Smooth muscle cell (in vitro differentiated cells): ENCODE results near the gene NFATC1. TPM values are rescaled to one million over a fixed set of nuclear protein-coding genes. Genes with fewer than 3 reads are reported as not detected.

Experiments
- DNase-seq: peaks from one replicate; lab custom pipeline; 2025; ENCODE audit not compliant: unreplicated experiment; lab: John Stamatoyannopoulos, UW
- H2AFZ ChIP-seq: fragments of 200-600 bp; sonication (generic); 2 replicates; pipeline ENCODE4 v1.6.0; 2016; ENCODE audit warnings: antibody characterized with exemption, low read depth, mild to moderate bottlenecking
- H3F3A ChIP-seq: fragments of 200-600 bp; sonication (generic); 2 replicates; pipeline ENCODE4 v1.6.0; 2017; ENCODE audit warnings: antibody characterized with exemption, low read depth
- H3K27ac ChIP-seq: fragments of 200-600 bp; sonication (generic); 2 replicates; pipeline ENCODE4 v1.5.1; 2016; ENCODE audit warnings: low read depth, mild to moderate bottlenecking
- H3K27me3 ChIP-seq: fragments of 200-600 bp; sonication (generic); 2 replicates; pipeline ENCODE4 v1.6.1; 2016; ENCODE audit warnings: low read depth, mild to moderate bottlenecking
- H3K36me3 ChIP-seq: fragments of 200-600 bp; sonication (generic); 2 replicates; pipeline ENCODE4 v1.5.1; 2016; ENCODE audit warnings: low read depth
- H3K4me1 ChIP-seq: fragments of 200-600 bp; sonication (generic); 2 replicates; pipeline ENCODE4 v1.5.1; 2016; ENCODE audit warnings: low read depth
- H3K4me2 ChIP-seq: fragments of 200-600 bp; sonication (generic); 2 replicates; pipeline ENCODE4 v1.6.0; 2016; ENCODE audit warnings: mild to moderate bottlenecking
- H3K4me3 ChIP-seq: fragments of 200-600 bp; sonication (generic); 2 replicates; pipeline ENCODE4 v1.5.1; 2016; ENCODE audit warnings: mild to moderate bottlenecking
- H3K79me2 ChIP-seq: fragments of 200-600 bp; sonication (generic); 2 replicates; pipeline ENCODE4 v1.6.0; 2016; ENCODE audit warnings: low read depth, mild to moderate bottlenecking
- H3K9ac ChIP-seq: fragments of 200-600 bp; sonication (generic); 2 replicates; pipeline ENCODE4 v1.6.0; 2016; ENCODE audit warnings: low read depth
- H3K9me3 ChIP-seq: fragments of 200-600 bp; sonication (generic); replicated peaks from 2 replicates; pipeline ENCODE4 v1.5.1; 2016; ENCODE audit warnings: low read depth
- H4K20me1 ChIP-seq: fragments of 200-600 bp; sonication (generic); 2 replicates; pipeline ENCODE4 v1.6.0; 2016; ENCODE audit warnings: low read depth
- WGBS: methylation state at CpG from one replicate; pipeline ENCODE4 v1.1.7; 2016; ENCODE audit warnings: low lambda C conversion rate; 5-methylcytosine and 5-hydroxymethylcytosine counted together
- polyA plus RNA-seq: library from polyadenylated mRNA; unstranded; fragments of >200 nt; fragmentation: Nextera tagmentation; extraction: Ambion mirVana; gene quantifications from 2 replicates; pipeline ENCODE4 v1.2.1, GENCODE V29; 2016
- total RNA-seq: library from RNA; depleted of rRNA; stranded (reverse); fragments of >200 nt; gene quantifications from 2 replicates; pipeline ENCODE4 v1.2.3, GENCODE V29; 2014
- TF ChIP-seq, protein P1 (sequence below): fragments of 200-600 bp; sonication (generic); IDR thresholded peaks from 2 replicates; pipeline ENCODE4 v1.5.1; 2017; ENCODE audit warnings: borderline replicate concordance, mild to moderate bottlenecking, antibody characterized with exemption; ENCODE audit not compliant: insufficient read depth, poor library complexity, severe bottlenecking

NFATC1 gene
- total and polyA plus RNA-seq, 2 experiments from 2014 or later = 13.1 to 19.2 TPM

DNA sequence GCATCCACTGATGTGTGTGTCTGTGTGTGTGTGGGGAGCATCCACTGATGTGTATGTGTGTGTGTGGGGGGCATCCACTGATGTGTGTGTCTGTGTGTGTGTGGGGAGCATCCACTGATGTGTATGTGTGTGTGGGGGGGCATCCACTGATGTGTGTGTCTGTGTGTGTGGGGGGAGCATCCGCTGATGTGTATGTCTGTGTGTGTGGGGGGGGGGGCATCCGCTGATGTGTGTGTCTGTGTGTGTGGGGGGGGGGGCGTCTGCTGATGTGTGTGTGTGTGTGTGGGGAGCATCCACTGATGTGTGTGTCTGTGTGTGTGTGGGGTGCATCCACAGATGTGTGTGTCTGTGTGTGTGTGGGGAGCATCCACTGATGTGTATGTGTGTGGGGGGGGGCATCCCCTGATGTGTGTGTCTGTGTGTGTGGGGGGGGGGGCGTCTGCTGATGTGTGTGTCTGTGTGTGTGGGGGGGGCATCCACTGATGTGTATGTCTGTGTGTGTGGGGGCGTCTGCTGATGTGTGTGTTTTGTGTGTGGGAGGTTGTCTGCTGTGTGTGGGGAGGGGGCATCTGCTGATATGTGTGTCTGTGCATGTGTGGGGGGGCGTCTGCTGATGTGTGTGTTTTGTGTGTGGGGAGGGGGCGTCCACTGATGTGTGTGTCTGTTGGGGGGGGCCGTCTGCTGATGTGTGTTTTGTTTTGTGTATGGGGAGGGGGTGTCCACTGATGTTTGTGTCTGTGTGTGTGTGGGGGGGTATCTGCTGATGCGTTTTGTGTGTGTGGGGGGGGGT lies 125.9 kb downstream of the NFATC1 start:
- H3K4me2 ChIP-seq = no peak overlapping the region
- H3K36me3 ChIP-seq = no peaks in the 10 kb centered on the region
- no peaks in the 10 kb centered on the region for H3K27me3 ChIP-seq
- WGBS = 78% methylated on average over 3 of the region's 9 CpGs
- no peaks in the 10 kb centered on the region for H3K79me2 ChIP-seq
- peaks cover 5% of the 10 kb centered on the region for H3F3A ChIP-seq
- no peak for DNase-seq
- no peak overlapping the region for H3K9ac ChIP-seq
- no peak overlapping the region for H2AFZ ChIP-seq
- no peaks in the 10 kb centered on the region for H4K20me1 ChIP-seq
- no peaks in the 10 kb centered on the region for H3K9me3 ChIP-seq
- no peaks in the 10 kb centered on the region for H3K4me1 ChIP-seq
- TF ChIP-seq, protein P1, sequence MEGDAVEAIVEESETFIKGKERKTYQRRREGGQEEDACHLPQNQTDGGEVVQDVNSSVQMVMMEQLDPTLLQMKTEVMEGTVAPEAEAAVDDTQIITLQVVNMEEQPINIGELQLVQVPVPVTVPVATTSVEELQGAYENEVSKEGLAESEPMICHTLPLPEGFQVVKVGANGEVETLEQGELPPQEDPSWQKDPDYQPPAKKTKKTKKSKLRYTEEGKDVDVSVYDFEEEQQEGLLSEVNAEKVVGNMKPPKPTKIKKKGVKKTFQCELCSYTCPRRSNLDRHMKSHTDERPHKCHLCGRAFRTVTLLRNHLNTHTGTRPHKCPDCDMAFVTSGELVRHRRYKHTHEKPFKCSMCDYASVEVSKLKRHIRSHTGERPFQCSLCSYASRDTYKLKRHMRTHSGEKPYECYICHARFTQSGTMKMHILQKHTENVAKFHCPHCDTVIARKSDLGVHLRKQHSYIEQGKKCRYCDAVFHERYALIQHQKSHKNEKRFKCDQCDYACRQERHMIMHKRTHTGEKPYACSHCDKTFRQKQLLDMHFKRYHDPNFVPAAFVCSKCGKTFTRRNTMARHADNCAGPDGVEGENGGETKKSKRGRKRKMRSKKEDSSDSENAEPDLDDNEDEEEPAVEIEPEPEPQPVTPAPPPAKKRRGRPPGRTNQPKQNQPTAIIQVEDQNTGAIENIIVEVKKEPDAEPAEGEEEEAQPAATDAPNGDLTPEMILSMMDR = no peak
- H3K4me3 ChIP-seq = no peak overlapping the region
- H3K27ac ChIP-seq = no peak overlapping the region

DNA sequence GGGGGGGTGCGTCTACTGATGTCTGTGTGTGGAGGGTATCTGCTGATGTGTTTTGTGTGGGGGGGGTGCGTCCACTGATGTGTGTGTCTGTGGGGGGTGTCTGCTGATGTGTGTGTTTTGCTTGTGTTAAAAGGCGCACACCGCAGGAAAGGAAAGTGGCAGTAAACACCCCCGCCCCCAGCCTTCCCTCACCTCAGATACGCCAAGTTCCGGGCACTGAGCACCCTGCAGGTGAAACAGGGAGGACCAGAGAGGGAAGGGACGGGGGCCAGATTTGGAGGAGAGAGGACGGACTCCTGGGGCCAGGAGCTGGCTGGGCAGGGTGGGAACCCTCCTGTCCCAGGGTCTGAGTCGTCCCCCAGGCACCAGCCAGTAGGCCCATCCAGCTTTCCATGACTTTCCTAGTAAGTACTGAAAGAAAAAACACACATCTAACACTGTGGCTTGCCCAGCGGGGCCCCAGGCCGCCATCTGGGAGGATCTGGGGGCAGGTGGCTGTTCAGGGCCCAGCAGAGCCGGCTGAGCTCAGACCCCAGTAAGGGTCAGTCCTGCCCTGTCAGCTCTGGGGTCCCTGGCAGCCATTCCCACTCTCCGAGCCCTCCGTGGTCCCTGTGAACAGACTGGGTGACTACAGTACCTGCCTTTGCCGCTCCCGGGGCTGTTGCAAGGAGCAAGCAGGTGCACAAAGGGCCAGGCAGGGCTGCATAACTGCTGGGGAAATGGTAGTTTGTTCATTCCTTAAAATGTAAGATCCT lies 126.9 kb downstream of the NFATC1 start:
- Histone ChIP-seq H3K79me2 (no peaks in the 10 kb centered on the region), H3K36me3 (no peaks in the 10 kb centered on the region), H3K4me1 (no peaks in the 10 kb centered on the region), H3K4me3 (no peak overlapping the region), H3K9ac (no peak overlapping the region), H3K27ac (no peak overlapping the region), H3K27me3 (no peaks in the 10 kb centered on the region), H2AFZ (no peak overlapping the region), H4K20me1 (no peaks in the 10 kb centered on the region), H3K9me3 (no peaks in the 10 kb centered on the region), H3F3A (peaks cover 5% of the 10 kb centered on the region), H3K4me2 (no peak overlapping the region)
- DNase-seq = no peak
- TF ChIP-seq, protein P1 = no peak
- WGBS = 96% methylated on average over 16 of the region's 17 CpGs

DNA sequence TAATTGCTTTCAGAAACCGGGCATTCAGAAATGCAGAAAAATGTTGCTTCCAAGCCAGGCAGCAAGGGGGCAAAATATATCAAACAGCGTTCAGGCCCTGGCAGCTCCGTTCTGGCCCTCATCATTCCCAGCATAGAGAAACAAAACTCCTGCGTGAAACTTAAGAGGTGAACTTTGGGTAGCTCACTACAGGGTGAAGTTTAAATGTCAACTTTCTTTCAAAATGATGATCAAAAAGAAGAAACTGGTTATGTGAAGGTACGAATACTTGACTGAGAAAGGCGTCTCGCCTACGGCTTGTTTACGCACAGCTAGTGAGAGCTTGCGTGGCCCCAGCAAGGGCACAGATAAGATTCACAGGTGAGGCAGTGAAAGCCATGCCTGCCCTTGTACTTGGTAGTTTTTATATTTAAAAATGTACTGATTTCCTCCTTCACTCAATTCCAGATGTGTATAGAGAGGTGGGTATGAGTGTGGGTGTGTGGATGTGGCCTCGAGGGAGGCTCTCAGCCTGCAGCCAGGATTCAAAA lies 127.5 kb downstream of the NFATC1 start:
- H3K27me3 ChIP-seq = no peaks in the 10 kb centered on the region
- peaks cover 5% of the 10 kb centered on the region for H3F3A ChIP-seq
- H3K27ac ChIP-seq = no peak overlapping the region
- no peaks in the 10 kb centered on the region for H3K4me1 ChIP-seq
- no peaks in the 10 kb centered on the region for H4K20me1 ChIP-seq
- no peaks in the 10 kb centered on the region for H3K9me3 ChIP-seq
- no peaks in the 10 kb centered on the region for H3K36me3 ChIP-seq
- H2AFZ ChIP-seq = no peak overlapping the region
- no peaks in the 10 kb centered on the region for H3K79me2 ChIP-seq
- no peak overlapping the region for H3K4me2 ChIP-seq
- DNase-seq = no peak
- TF ChIP-seq, protein P1 = no peak
- 94% methylated on average over 11 of the region's 11 CpGs for WGBS
- no peak overlapping the region for H3K9ac ChIP-seq
- H3K4me3 ChIP-seq = no peak overlapping the region
